ENCODE measurements around the gene MICAL3. TPM values are rescaled to one million over a fixed set of nuclear protein-coding genes. Genes with fewer than 3 reads are reported as not detected.

Gene MICAL3
- total RNA-seq, 4 donors from 2014 or later, result 24.3 to 29.7 (median 28.2) TPM

DNA sequence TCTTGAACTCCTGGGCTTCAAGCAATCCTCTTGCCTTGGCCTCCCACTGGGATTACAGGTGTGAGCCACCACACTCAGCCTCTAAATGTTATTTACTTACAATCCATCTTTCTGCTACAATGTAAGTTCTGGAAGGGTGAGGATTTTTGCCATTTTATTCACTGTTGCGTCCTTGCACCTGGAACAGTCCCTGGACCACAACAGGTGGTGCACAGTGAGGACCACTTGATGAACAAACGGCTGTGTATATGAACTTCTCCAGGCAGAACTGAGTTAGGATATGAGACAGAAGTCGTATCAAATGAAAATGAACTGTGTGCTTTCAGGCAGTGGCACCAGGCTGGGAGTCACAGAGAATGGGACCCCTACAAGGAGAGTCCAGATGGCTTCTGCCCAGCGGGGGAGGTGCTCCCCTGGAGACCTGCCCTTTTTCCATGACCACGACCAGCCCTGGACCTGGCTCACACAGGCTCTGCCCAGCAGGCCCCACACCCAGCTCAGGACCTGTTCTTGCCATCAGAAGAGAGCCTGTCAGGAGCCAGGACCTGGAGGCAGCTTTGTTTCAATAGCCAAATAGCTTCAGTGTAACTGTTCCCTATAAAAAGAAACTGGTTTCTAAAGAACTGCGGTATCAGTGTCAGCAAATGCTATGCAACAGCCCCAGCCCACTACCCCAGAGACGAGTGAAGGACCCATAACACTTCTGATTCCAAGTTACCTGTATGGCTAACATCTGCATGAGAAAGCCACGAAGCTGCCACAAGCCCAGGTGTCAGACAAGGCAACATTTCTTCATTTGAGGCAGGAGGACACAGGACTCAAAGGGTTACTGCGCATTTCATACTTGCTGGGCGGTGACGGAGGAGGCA lies 104.9 kb downstream of the MICAL3 start:
- intact Hi-C loops (cut with DNase I; ENCODE audit: low total_unique reads), result no loop called here
- H3K4me3 ChIP-seq (ENCODE audit: low read depth, poor library complexity, severe bottlenecking), result no peak overlapping the region
- TF ChIP-seq POLR2A (IDR thresholded peaks at IDR 0.05), result no peak
- TF ChIP-seq, protein P1, sequence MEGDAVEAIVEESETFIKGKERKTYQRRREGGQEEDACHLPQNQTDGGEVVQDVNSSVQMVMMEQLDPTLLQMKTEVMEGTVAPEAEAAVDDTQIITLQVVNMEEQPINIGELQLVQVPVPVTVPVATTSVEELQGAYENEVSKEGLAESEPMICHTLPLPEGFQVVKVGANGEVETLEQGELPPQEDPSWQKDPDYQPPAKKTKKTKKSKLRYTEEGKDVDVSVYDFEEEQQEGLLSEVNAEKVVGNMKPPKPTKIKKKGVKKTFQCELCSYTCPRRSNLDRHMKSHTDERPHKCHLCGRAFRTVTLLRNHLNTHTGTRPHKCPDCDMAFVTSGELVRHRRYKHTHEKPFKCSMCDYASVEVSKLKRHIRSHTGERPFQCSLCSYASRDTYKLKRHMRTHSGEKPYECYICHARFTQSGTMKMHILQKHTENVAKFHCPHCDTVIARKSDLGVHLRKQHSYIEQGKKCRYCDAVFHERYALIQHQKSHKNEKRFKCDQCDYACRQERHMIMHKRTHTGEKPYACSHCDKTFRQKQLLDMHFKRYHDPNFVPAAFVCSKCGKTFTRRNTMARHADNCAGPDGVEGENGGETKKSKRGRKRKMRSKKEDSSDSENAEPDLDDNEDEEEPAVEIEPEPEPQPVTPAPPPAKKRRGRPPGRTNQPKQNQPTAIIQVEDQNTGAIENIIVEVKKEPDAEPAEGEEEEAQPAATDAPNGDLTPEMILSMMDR (IDR thresholded peaks at IDR 0.05), result no peak
- DNase-seq (ENCODE audit: low spot score in 2 of 2), result no peak
- 60 to 67% methylated on average over 11 of the region's 11 CpGs for WGBS, 2 donors

DNA sequence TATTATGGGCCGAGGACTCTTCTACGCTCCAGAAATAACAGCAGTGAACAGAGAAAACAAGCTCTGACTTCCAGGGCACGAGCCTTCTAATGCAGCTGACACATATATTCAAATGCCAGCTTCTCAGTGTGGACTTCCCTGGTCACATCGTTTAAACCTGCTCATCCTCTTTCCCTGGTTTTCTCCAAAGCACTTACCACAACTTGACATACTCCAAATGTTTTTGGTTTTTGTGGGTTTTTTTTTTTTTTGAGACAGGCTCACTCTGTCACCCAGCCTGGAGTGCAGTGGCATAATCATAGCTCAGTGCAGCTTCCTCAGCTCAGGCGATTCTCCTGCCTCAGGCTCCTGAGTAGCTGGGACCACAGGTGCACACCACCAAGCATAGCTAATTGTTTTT lies 105.5 kb downstream of the MICAL3 start:
- H3K4me3 ChIP-seq (ENCODE audit: low read depth, poor library complexity, severe bottlenecking), result no peak overlapping the region
- DNase-seq (ENCODE audit: low spot score in 2 of 2), result no peak
- intact Hi-C loops (cut with DNase I; ENCODE audit: low total_unique reads), result no loop called here
- WGBS, 2 donors, result 65% methylated on average over 5 of the region's 5 CpGs
- TF ChIP-seq, protein P1 (IDR thresholded peaks at IDR 0.05), result no peak
- no peak for TF ChIP-seq POLR2A (IDR thresholded peaks at IDR 0.05)

DNA sequence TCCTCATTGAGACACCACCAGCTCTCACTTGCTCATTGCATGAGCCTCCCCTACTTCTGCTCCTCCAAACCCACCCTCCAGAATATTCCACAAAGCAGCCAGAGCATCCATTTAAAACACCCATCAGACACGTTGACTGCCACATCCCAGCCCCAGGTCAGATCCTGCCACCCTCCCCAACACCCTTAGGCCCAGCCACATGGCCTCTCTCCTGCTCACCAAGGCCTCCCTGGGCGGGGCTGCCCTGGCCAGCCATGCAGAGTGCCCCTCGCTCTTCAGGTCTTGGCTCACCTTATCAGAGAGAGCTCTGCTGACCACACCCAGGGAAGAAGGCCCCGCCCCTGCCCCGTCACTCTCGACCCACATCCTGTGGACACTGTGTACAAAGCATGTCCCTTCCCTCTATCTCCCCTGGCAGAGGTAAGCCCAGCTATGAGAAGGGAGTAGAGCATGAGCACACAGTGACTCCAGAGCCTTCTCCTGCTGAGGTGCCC lies 106.8 kb downstream of the MICAL3 start:
- intact Hi-C loops (cut with DNase I; ENCODE audit: low total_unique reads), result no loop called here
- TF ChIP-seq, protein P1 (IDR thresholded peaks at IDR 0.05), result no peak
- no peak for TF ChIP-seq POLR2A (IDR thresholded peaks at IDR 0.05)
- H3K4me3 ChIP-seq (ENCODE audit: low read depth, poor library complexity, severe bottlenecking), result no peak overlapping the region
- no peak for DNase-seq (ENCODE audit: low spot score in 2 of 2)
- WGBS, 2 donors, result 76 to 87% methylated on average over 6 of the region's 6 CpGs

DNA sequence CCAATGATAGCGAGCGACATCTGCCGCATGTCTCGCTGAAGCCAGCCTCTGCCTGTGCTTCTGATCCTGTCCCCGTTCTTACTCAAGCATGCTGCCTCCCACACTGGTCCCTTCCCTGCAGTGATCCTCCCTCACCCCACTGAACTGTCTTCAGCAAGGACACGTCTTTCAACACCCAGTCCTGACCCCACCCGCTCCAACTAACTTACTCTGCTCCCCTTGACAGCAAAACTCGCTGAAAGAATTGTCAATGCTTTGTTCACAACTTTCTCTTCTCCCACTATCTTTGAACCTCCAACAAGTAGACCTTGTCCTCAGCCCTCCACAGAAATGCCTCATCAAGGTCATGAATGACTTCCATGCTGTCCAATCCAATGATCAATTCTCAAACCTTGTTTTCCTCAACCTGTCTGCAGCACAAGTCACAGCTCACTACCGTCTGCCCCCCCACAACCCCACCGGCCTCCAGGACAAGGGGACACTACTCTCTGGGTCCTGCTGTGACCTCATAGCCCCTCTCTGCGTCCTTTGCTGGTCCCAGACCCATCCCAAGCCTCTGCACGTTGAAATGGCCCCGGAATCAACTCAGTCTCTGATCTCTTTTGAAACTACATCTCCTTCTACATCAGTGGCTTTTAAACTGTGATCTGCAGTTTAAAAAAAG lies 108.0 kb downstream of the MICAL3 start:
- intact Hi-C loops (cut with DNase I; ENCODE audit: low total_unique reads), result no loop called here
- 75 to 76% methylated on average over 13 of the region's 13 CpGs for WGBS, 2 donors
- no peak overlapping the region for H3K4me3 ChIP-seq (ENCODE audit: low read depth, poor library complexity, severe bottlenecking)
- TF ChIP-seq, protein P1 (IDR thresholded peaks at IDR 0.05), result no peak
- TF ChIP-seq POLR2A (IDR thresholded peaks at IDR 0.05), result no peak
- DNase-seq (ENCODE audit: low spot score in 2 of 2), result no peak

DNA sequence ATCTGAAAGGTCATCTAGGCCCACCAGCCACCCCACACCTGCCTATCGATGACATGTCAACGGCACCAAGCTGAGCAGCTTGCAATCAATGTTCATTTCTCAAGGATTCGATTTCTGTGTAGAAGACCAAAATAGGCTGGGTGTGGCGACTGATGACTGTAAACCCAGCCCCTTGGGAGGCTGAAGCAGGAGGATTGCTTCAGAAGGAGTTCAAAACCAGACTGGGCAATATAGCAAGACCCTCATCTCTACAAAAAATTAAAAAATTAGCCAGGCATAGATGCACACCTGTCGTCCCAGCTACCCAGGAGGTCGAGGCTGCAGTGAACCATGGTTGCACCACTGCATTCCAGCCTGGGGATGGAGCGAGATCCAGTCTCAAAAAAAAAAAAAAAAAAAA lies 108.7 kb downstream of the MICAL3 start:
- intact Hi-C loops (cut with DNase I; ENCODE audit: low total_unique reads), result no loop called here
- WGBS, 2 donors, result 87 to 94% methylated on average over 7 of the region's 7 CpGs
- DNase-seq (ENCODE audit: low spot score in 2 of 2), result no peak
- no peak overlapping the region for H3K4me3 ChIP-seq (ENCODE audit: low read depth, poor library complexity, severe bottlenecking)
- no peak for TF ChIP-seq POLR2A (IDR thresholded peaks at IDR 0.05)
- TF ChIP-seq, protein P1 (IDR thresholded peaks at IDR 0.05), result no peak
